ENCODE results near the gene GLIS2.
A peak's percentile ranks its signal among the peaks of the same experiment; 100 is the strongest.

DNA sequence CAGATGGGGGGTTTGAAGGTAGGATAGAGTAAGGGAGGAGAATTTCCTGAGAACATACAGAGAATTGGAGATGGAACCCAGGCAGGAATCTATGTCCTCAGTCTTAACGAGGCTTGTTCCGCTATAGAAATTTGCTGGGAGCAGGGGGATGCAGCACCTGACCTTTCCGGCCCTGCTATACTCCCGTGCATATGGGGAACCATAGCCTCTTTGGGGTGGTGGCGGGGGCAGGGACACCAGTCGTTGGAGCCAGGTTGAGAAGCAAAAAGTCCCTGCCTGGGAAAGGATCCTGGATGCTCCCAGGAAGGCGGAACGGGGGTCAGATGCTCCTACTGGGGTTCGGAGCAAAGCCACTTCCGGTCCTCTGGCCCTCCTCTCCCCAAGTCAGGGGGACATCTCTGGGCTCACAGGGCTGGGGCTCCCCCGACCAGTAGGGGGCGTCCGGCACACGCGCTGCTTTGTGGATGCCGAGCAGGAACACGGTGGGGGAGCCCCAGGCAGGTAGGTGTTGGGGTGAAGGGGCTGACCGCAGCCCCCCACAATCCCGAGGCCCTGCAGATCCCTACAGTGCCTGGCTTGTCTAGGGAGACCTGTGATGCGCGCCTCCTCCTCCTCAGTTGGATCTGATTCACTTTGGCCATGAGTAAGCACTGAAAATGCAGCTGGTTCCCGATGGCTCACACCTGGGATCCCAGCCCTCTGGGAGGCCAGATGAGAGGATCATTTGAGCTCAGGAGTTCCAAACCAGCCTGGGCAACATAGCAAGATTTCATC, 27.5 kb upstream of the GLIS2 start:
- TF ChIP-seq POLR2A (IDR thresholded peaks at IDR 0.05) = no peak
- TF ChIP-seq, protein P1, sequence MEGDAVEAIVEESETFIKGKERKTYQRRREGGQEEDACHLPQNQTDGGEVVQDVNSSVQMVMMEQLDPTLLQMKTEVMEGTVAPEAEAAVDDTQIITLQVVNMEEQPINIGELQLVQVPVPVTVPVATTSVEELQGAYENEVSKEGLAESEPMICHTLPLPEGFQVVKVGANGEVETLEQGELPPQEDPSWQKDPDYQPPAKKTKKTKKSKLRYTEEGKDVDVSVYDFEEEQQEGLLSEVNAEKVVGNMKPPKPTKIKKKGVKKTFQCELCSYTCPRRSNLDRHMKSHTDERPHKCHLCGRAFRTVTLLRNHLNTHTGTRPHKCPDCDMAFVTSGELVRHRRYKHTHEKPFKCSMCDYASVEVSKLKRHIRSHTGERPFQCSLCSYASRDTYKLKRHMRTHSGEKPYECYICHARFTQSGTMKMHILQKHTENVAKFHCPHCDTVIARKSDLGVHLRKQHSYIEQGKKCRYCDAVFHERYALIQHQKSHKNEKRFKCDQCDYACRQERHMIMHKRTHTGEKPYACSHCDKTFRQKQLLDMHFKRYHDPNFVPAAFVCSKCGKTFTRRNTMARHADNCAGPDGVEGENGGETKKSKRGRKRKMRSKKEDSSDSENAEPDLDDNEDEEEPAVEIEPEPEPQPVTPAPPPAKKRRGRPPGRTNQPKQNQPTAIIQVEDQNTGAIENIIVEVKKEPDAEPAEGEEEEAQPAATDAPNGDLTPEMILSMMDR (IDR thresholded peaks at IDR 0.05) = peak; percentile 69 to 91 (median 75)

Measured in testis (tissue), 2 donors.